Esophagus squamous epithelium (tissue), 4 donors: ENCODE measurements around the gene ZNF516.

ENCODE experiments used
- POLR2A ChIP-seq, 4 donors: fragments of 450-650 bp; IDR thresholded peaks; one replicate each; pipeline ENCODE4 v1.6.1; 2017; ENCODE audit warnings: antibody characterized with exemption in 4 of 4, mild to moderate bottlenecking in 4 of 4, moderate library complexity in 3 of 4
- TF ChIP-seq, protein P1 (sequence below), 6 experiments: fragments of 450-650 bp in 4 of 6; fragments of 200-600 bp in 2 of 6; sonication (generic) in 2 of 6; IDR thresholded peaks; one replicate each; pipeline ENCODE4 v1.5.1; 2016 to 2019; ENCODE audit warnings: antibody characterized with exemption in 6 of 6, mild to moderate bottlenecking in 4 of 6, moderate library complexity in 4 of 6

DNA sequence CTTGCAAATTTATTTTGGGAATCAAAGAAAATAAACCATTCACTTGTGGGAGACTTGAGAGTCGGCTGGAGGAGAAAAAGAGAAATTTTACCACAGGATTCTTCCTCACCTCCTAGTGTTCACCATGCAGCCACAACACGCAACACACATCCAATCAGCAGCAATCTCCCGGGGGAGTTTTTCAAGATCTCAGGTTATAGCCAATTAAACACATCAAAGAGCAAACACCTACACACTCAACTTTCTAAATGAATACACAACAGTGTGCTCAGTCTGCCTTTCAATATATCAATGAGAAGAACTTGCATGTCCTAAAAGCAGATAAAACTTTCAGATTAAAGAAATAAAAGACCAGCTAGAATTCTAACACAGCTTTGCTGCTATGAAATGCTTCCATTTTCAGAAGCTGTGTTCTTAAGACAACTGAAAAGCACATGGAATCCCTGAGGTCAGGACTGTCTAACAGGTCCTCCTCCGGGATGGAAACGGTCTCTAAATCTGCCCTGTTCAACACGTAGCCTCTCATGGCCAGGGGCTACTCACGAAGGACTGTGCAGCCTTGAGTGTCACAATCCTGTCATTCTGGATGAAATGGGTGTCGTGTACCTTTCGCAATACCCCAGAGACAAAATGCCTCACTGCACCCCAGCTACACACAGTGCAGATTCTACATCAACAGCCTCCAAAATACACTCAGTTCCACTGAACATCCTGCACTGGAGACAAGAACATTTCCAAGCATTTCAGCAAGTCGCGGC is 84.2 kb downstream of the ZNF516 start:
- TF ChIP-seq, protein P1, sequence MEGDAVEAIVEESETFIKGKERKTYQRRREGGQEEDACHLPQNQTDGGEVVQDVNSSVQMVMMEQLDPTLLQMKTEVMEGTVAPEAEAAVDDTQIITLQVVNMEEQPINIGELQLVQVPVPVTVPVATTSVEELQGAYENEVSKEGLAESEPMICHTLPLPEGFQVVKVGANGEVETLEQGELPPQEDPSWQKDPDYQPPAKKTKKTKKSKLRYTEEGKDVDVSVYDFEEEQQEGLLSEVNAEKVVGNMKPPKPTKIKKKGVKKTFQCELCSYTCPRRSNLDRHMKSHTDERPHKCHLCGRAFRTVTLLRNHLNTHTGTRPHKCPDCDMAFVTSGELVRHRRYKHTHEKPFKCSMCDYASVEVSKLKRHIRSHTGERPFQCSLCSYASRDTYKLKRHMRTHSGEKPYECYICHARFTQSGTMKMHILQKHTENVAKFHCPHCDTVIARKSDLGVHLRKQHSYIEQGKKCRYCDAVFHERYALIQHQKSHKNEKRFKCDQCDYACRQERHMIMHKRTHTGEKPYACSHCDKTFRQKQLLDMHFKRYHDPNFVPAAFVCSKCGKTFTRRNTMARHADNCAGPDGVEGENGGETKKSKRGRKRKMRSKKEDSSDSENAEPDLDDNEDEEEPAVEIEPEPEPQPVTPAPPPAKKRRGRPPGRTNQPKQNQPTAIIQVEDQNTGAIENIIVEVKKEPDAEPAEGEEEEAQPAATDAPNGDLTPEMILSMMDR (IDR thresholded peaks at IDR 0.05): no peak
- no peak for TF ChIP-seq POLR2A (IDR thresholded peaks at IDR 0.05)
